GM21619 (cell line): ENCODE data around the gene TXNDC15.

Experiments
- ATAC-seq: cut with Tn5 transposase; IDR thresholded peaks from one replicate; pipeline ENCODE4 v1.9.1; 2021; ENCODE audit not compliant: unreplicated experiment

The TXNDC15 gene

GRCh38 chr5:134913795-134914194 lies 39.6 kb downstream of the TXNDC15 start:
- ATAC-seq = no peak

- no peak for ATAC-seq
Observed at GRCh38 chr5:134917070-134917815, 43.1 kb downstream of the TXNDC15 start.

DNA sequence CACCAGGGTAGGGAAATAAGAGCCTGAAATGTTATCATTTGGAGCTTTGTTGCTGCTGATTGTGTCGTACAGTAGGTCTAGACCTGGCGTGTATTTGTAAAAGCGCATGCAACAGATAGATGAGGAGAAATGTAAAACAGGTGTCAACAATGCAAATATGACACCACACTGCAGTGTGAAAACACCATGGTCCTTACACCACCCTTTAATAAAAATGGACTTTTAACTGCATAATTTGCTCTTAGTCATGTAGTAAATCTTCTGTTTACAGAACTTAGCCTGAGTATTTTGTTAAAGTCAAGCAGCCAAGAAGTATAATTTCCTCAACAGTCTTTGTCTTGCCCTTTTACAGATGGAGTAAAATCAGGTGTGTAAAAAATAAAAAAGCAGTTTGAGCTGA lies 44.7 kb downstream of the TXNDC15 start:
- no peak for ATAC-seq

GRCh38 chr5:134920848-134921575 lies 46.8 kb downstream of the TXNDC15 start:
- no peak for ATAC-seq

GRCh38 chr5:134932508-134932907 lies 58.3 kb downstream of the TXNDC15 start:
- no peak for ATAC-seq

GRCh38 chr5:134934202-134934601 lies 60.0 kb downstream of the TXNDC15 start:
- no peak for ATAC-seq

DNA sequence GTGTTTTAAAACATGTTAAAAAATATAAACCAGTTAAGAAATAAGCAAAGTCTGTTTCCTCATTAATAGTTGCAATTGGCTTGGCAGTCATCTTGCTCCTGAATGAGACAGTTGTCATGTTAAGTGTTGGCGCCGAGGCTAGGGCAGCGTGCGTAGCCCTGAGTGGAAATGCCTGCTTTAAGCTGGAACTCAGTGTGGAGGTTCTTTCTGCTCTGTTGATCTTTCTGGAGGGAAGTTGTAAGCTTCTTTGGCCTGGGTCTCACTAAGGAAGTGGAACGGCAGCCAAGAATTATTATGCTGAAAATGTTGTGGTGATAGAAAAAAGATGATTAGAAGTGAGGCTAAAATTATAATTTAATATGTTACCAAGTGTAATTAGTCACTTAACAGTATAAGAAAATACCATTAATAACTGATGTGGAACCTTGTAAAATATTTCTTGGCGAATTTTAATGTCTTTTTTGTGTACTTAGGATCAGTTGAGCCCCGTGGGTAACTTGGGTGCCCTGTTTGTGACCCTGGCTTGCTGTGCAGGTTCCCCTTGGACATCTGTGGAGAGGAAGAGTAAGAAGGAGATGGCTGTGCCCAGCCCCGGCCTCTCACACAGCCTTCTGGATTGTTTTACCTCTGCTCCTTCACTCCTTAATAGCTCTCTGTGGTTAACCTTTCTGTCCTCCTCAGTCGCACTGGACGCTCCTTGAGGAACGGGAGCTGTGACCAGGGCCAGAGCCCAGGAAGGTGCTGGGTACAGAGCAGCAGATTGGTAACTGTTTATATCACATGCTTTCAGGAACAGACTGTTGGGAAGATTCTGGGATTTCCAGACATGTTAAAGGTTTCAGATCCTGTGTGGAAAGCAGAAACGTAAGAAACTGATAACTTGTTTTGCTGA lies 61.8 kb downstream of the TXNDC15 start:
- no peak for ATAC-seq

DNA sequence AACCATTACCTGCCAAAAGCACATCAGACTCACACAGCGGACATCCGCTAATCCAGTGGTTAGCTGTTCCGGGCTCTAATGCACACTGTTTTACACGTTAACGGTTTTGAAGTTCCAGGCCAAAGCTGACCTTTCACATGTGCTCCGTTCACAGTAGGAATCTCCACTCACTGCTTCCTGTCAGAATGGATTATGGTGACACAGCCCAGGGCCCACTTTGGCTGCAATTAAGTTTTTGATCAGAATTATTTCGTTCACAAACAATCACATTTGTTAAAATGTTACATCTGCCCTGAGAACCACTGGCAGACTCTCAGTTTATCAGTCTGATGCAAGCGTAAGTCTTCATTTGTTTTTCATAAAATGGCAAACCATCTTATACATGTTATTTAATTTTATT lies 63.4 kb downstream of the TXNDC15 start:
- ATAC-seq = no peak

DNA sequence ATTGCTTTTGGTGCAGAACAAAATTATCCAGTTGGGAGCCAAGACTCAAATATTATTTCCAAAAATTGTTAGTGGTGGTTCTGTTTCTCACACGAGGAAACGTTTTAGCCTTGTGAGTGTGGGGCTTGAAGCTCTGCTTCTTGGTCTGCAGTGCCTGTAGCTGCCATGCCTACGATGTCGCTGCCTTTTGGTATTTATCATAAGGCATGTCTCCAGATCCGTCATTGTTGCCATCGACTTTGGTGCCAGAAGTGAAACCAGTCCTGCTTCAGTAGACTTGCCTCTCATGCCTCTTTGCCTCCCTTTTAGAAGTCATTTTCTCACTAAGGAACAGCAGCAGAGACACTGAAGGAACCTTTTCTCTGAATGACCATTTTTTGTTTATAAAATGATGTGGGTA lies 63.9 kb downstream of the TXNDC15 start:
- ATAC-seq = no peak

- no peak for ATAC-seq
Observed at GRCh38 chr5:134939500-134939899, 65.3 kb downstream of the TXNDC15 start.

GRCh38 chr5:134943547-134943946 lies 69.4 kb downstream of the TXNDC15 start:
- no peak for ATAC-seq

- no peak for ATAC-seq
Observed at GRCh38 chr5:134944630-134945029, 70.5 kb downstream of the TXNDC15 start.

DNA sequence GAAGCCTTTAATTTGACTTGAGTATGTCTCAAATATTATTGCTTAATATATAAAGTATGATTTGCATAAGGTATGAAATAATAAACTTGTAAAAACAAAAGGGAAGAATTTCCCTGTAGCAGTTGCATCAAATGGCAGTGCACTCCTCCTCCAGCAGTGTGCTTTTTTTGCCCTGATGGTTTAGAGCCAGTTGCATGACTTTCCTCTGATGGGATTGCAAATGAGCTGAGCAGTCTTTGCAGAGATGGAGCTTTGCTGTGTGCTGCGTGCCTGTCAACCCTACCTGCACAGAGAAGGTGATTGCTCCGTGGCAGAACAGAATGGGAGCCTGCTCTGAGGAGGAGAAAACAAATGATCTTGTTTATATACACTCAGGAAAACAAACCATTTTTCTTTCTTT lies 70.9 kb downstream of the TXNDC15 start:
- no peak for ATAC-seq

- no peak for ATAC-seq
Observed at GRCh38 chr5:134948911-134949310, 74.7 kb downstream of the TXNDC15 start.

DNA sequence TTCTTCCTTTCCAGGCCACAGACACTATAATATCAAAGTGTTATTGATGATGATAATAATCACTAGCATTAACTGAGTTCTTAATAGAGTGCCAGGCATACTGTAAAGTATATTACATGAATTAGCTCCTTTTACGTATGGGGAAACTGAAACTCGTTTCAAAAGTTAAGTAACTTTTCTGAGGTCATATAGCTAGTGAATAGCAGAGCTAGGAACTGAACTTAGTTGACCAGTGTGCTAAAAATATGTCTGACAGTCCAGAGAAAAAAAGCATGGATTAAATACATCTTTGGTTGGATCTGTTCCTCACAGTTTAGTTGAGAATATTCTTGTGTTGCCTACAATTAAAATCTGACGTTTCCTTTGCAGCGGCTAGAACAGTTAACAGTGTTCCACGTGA lies 75.1 kb downstream of the TXNDC15 start:
- ATAC-seq = no peak
